Peyer's patch (tissue), 4 donors: ENCODE results near the gene SLC35F5. TPM values are rescaled to one million over a fixed set of nuclear protein-coding genes. Genes with fewer than 3 reads are reported as not detected.

ENCODE experiments used
- DNase-seq, 3 donors: peaks; one replicate each; pipeline ENCODE4 v3.0.0-alpha.2; 2017 to 2019
- H3K27ac ChIP-seq, 4 donors: fragments of 200-600 bp; sonication (generic); one replicate each; pipeline ENCODE4 v1.5.1; 2016 to 2019
- H3K27me3 ChIP-seq, 2 donors: fragments of 200-600 bp; sonication (generic); one replicate each; pipeline ENCODE4 v1.5.1; 2019
- H3K36me3 ChIP-seq, 3 donors: fragments of 200-600 bp; sonication (generic); one replicate each; pipeline ENCODE4 v1.5.1; 2016 to 2019
- H3K4me1 ChIP-seq, 4 donors: fragments of 200-600 bp; sonication (generic); one replicate each; pipeline ENCODE4 v1.5.1; 2016 to 2019
- H3K4me3 ChIP-seq, 4 donors: fragments of 200-600 bp; sonication (generic); 1 replicate in 3 of 4; 2 replicates in 1 of 4; pipeline ENCODE4 v1.5.1; 2016 to 2019; ENCODE audit warnings: mild to moderate bottlenecking in 1 of 4
- H3K9me3 ChIP-seq, 4 donors: fragments of 200-600 bp; sonication (generic); one replicate each; pipeline ENCODE4 v1.5.1; 2016 to 2019; ENCODE audit warnings: mild to moderate bottlenecking in 1 of 4
- POLR2A ChIP-seq, 2 donors: fragments of 450-650 bp; IDR thresholded peaks; one replicate each; pipeline ENCODE4 v1.5.1; 2017; ENCODE audit warnings: antibody characterized with exemption in 2 of 2, mild to moderate bottlenecking in 2 of 2, moderate library complexity in 2 of 2
- total RNA-seq, 4 donors: library from RNA; depleted of rRNA; stranded (reverse); fragments of >200 nt; gene quantifications; one replicate each; pipeline ENCODE4 v1.1.0, GENCODE V29; 2016
- TF ChIP-seq, protein P1 (sequence below), 6 experiments: fragments of 450-650 bp in 4 of 6; fragments of 200-600 bp in 2 of 6; sonication (generic) in 1 of 6; IDR thresholded peaks; one replicate each; pipeline ENCODE4 v1.5.1; 2017 to 2019; ENCODE audit warnings: antibody characterized with exemption in 6 of 6, mild to moderate bottlenecking in 3 of 6, moderate library complexity in 1 of 6

SLC35F5 gene
- total RNA-seq, 4 donors from 2014 or later = 49.5 to 211 (median 153) TPM

- no peaks in the 10 kb centered on the region for H3K27me3 ChIP-seq
- TF ChIP-seq, protein P1, sequence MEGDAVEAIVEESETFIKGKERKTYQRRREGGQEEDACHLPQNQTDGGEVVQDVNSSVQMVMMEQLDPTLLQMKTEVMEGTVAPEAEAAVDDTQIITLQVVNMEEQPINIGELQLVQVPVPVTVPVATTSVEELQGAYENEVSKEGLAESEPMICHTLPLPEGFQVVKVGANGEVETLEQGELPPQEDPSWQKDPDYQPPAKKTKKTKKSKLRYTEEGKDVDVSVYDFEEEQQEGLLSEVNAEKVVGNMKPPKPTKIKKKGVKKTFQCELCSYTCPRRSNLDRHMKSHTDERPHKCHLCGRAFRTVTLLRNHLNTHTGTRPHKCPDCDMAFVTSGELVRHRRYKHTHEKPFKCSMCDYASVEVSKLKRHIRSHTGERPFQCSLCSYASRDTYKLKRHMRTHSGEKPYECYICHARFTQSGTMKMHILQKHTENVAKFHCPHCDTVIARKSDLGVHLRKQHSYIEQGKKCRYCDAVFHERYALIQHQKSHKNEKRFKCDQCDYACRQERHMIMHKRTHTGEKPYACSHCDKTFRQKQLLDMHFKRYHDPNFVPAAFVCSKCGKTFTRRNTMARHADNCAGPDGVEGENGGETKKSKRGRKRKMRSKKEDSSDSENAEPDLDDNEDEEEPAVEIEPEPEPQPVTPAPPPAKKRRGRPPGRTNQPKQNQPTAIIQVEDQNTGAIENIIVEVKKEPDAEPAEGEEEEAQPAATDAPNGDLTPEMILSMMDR (IDR thresholded peaks at IDR 0.05) = no peak
- TF ChIP-seq POLR2A (IDR thresholded peaks at IDR 0.05) = no peak
- H3K9me3 ChIP-seq = no peaks in the 10 kb centered on the region
- no peaks in the 10 kb centered on the region for H3K36me3 ChIP-seq
- no peak overlapping the region for H3K27ac ChIP-seq
- H3K4me1 ChIP-seq = no peaks in the 10 kb centered on the region
- DNase-seq = no peak
- H3K4me3 ChIP-seq = no peak overlapping the region
These were observed 69.9 kb downstream of the SLC35F5 start for GRCh38 chr2:113686537-113686936.

DNA sequence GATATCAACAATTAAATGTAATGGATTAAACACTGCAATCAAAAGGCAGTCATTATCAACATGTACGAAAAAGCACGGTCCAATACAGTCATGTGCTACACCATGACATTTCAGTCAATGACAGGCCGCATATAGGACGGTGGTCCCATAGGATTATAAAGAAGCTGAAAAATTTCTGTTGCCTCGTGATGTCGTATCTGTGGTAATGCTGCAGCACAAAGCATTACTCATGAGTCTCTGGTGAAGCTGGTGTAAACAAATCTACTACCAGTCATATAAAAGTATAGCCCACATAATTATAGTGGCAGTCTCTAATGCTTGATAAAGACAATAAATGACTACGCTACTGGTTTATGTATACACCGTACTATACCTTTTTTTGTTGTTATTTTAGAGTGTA, 71.0 kb downstream of the SLC35F5 start:
- Histone ChIP-seq H3K4me1 (no peaks in the 10 kb centered on the region), H3K27ac (no peak overlapping the region), H3K36me3 (no peaks in the 10 kb centered on the region), H3K4me3 (no peak overlapping the region), H3K27me3 (no peaks in the 10 kb centered on the region), H3K9me3 (no peaks in the 10 kb centered on the region)
- no peak for TF ChIP-seq POLR2A (IDR thresholded peaks at IDR 0.05)
- TF ChIP-seq, protein P1 (IDR thresholded peaks at IDR 0.05) = no peak
- DNase-seq = no peak

DNA sequence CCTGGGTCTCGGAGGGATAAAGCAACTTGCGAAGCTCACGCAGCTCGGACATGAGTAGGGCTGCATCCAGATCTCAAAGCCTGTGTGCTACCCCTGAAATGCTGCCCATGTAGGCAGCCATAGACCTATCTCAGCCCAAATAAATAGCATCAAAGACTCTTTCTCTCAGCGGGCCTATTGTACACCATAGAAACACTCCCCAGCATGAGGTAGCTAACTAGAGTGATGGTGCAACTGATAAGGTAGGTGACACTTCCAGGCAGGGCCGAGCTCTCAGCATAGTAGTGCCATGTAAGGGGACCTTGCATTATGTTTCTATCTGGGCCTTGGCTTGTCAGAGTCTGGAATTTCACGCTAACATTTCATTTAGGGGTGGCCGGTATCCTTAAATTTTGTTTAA, 77.0 kb downstream of the SLC35F5 start:
- H3K27ac ChIP-seq = no peak overlapping the region
- H3K36me3 ChIP-seq = no peaks in the 10 kb centered on the region
- no peaks in the 10 kb centered on the region for H3K4me1 ChIP-seq
- H3K27me3 ChIP-seq = no peaks in the 10 kb centered on the region
- H3K9me3 ChIP-seq = no peaks in the 10 kb centered on the region
- no peak overlapping the region for H3K4me3 ChIP-seq
- TF ChIP-seq POLR2A (IDR thresholded peaks at IDR 0.05) = no peak
- TF ChIP-seq, protein P1 (IDR thresholded peaks at IDR 0.05) = no peak
- no peak for DNase-seq

DNA sequence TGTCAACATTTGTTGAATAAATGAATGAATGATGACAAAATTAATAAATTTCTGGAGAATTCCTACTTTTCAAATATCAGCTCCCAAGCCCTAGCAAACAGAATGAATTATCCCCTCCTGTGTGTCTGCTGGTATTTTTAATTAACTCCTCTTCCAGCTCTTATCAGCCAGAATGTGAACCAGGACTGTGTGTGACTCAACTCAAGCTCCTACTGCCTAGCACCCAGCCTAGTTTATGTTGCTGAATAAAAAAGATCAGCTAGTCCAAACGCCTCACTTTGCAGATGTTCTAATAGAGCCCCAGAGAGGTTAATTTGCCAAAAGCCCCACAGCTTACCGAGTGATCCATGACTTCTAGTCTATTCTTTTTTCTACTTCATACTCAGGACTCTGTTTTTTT, 79.1 kb downstream of the SLC35F5 start:
- Histone ChIP-seq H3K9me3 (no peaks in the 10 kb centered on the region), H3K27ac (no peak overlapping the region), H3K27me3 (no peaks in the 10 kb centered on the region), H3K4me1 (no peaks in the 10 kb centered on the region), H3K36me3 (no peaks in the 10 kb centered on the region), H3K4me3 (no peak overlapping the region)
- no peak for TF ChIP-seq POLR2A (IDR thresholded peaks at IDR 0.05)
- TF ChIP-seq, protein P1 (IDR thresholded peaks at IDR 0.05) = no peak
- DNase-seq = no peak

DNA sequence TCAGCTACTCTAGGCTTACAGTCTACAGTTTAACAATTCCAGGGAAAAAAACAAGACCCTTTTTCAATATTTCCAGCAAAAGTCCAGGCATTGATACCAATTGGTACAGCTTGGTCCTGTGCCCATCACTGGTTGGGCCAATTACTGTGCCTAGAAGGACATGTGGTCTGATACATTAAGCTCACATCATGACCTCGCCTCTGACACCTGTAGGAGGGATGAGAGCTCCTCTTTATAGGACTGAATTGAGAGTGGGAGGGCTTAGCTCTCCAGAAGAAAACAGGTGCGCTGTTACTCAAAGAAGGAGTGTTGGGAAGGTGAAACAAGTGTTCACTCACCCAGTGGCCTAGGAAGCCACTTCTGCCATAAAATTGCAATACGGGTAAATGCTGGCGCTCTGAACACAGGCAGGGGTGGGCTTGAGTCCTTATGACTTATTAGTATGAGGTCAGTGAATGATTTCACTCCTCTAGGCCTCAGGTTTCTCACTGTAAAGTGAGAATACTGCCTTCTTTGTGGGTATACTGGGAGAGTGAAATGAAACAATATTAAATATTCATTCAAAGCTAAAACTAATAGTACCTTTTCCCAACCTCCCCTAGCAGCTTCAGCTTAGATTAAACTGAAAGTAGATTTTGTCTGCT, 79.7 kb downstream of the SLC35F5 start:
- Histone ChIP-seq H3K4me3 (no peak overlapping the region), H3K4me1 (no peaks in the 10 kb centered on the region), H3K27me3 (no peaks in the 10 kb centered on the region), H3K9me3 (no peaks in the 10 kb centered on the region), H3K36me3 (no peaks in the 10 kb centered on the region), H3K27ac (no peak overlapping the region)
- TF ChIP-seq, protein P1 (IDR thresholded peaks at IDR 0.05) = no peak
- no peak for TF ChIP-seq POLR2A (IDR thresholded peaks at IDR 0.05)
- DNase-seq = no peak

DNA sequence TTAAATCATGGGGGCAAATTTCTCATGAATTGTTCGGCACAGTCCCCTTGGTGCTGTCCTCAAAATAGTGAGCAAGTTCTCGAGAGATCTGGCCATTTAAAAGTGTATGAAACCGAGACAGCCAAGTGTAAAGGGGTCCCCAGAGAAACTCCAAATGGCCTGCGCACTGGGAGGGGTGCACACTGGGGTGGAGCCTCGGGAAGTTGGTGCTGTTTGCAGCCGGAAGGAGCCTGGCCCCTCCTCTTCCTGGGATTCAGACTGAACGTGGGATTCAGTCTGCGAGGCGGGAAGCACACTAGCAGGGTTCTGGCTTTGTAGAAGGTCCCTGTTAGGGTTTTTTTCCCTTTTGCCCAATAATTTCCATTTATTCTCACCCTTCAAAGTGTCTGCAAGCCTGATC, 80.6 kb downstream of the SLC35F5 start:
- no peaks in the 10 kb centered on the region for H3K36me3 ChIP-seq
- no peak for TF ChIP-seq POLR2A (IDR thresholded peaks at IDR 0.05)
- TF ChIP-seq, protein P1 (IDR thresholded peaks at IDR 0.05) = no peak
- no peak for DNase-seq
- H3K9me3 ChIP-seq = no peaks in the 10 kb centered on the region
- H3K27me3 ChIP-seq = no peaks in the 10 kb centered on the region
- no peak overlapping the region for H3K27ac ChIP-seq
- no peaks in the 10 kb centered on the region for H3K4me1 ChIP-seq
- no peak overlapping the region for H3K4me3 ChIP-seq
